HG03439 (cell line): ENCODE results near the gene RMC1.
"Not testable (repeated sequence)": the region's sequence is repeated elsewhere in the genome, so short reads cannot be mapped to it uniquely, and the experiment has no call there.

Experiments
- ATAC-seq: cut with Tn5 transposase; IDR thresholded peaks from one replicate; pipeline ENCODE4 v1.9.1; 2021; ENCODE audit warnings: mild to moderate bottlenecking, moderate library complexity; ENCODE audit not compliant: unreplicated experiment

Gene RMC1

GRCh38 chr18:23503038-23503962 lies at the start of gene RMC1:
Gene RMC1 (plus strand): TSS chr18:23503511. CDS start chr18:23503619, 108 bp downstream.
- ATAC-seq = peak; percentile 81

- no peak for ATAC-seq
Measured at GRCh38 chr18:23453680-23454058, 49.6 kb upstream of the RMC1 start.

GRCh38 chr18:23456835-23457234 lies 46.5 kb upstream of the RMC1 start:
- ATAC-seq = no peak

GRCh38 chr18:23458830-23459529 lies 44.3 kb upstream of the RMC1 start:
- ATAC-seq = no peak

GRCh38 chr18:23459530-23459921 lies 43.8 kb upstream of the RMC1 start:
- ATAC-seq = no peak

GRCh38 chr18:23460285-23461273 lies 42.7 kb upstream of the RMC1 start:
- no peak for ATAC-seq

- no peak for ATAC-seq
Measured at GRCh38 chr18:23462876-23463275, 40.4 kb upstream of the RMC1 start.

GRCh38 chr18:23468753-23469459 lies 34.4 kb upstream of the RMC1 start:
- ATAC-seq = no peak

GRCh38 chr18:23470620-23471387 lies 32.5 kb upstream of the RMC1 start:
- ATAC-seq = no peak

- ATAC-seq = no peak
Measured at GRCh38 chr18:23471486-23471885, 31.8 kb upstream of the RMC1 start.

GRCh38 chr18:23479829-23480505 lies 23.3 kb upstream of the RMC1 start:
- no peak for ATAC-seq

GRCh38 chr18:23484561-23485182 lies 18.6 kb upstream of the RMC1 start:
- no peak for ATAC-seq

- no peak for ATAC-seq
Measured at GRCh38 chr18:23485386-23485785, 17.9 kb upstream of the RMC1 start.

GRCh38 chr18:23487738-23488570 lies 15.4 kb upstream of the RMC1 start:
- peak; percentile 68 for ATAC-seq

GRCh38 chr18:23489586-23489985 lies 13.7 kb upstream of the RMC1 start:
- not testable (repeated sequence) for ATAC-seq

- ATAC-seq = no peak
Measured at GRCh38 chr18:23493654-23494053, 9.7 kb upstream of the RMC1 start.

GRCh38 chr18:23494992-23495391 lies 8.3 kb upstream of the RMC1 start:
- ATAC-seq = no peak
